GM12878 (cell line): ENCODE results near the gene NPRL2. TPM values are rescaled to one million over a fixed set of nuclear protein-coding genes. Genes with fewer than 3 reads are reported as not detected.

ENCODE experiments used
- polyA plus RNA-seq, 11 experiments: library from polyadenylated mRNA; depleted of rRNA in 4 of 11; unstranded in 6 of 11; stranded (reverse) in 5 of 11; fragments of >200 nt; fragmentation: Nextera tagmentation in 4 of 11; fragmentation: Illumina TruSeq in 1 of 11; extraction: Ambion mirVana in 4 of 11; extraction: Trizol in 1 of 11; gene quantifications; 1 replicate in 1 of 11; 2 replicates in 10 of 11; pipeline versions ENCODE4 v1.2.1 to v1.2.3, GENCODE V29; 2011 to 2016; ENCODE audit warnings: inconsistent platforms in 2 of 11, missing spikeins in 2 of 11, low read depth in 1 of 11
- total RNA-seq, 4 experiments: library from RNA; depleted of rRNA in 3 of 4; stranded (reverse); fragments of >200 nt in 3 of 4; fragmentation: Illumina TruSeq in 1 of 4; extraction: Trizol in 1 of 4; gene quantifications; 2 replicates each; pipeline versions ENCODE4 v1.2.1 to v1.2.3, GENCODE V29; 2013 to 2021
- TF ChIP-seq, protein P1 (sequence below): IDR thresholded peaks from 2 replicates; pipeline ENCODE4 v1.6.1; 2011; ENCODE audit warnings: borderline replicate concordance, low read depth, mild to moderate bottlenecking, moderate library complexity, mixed read lengths, low read length; ENCODE audit not compliant: insufficient read depth; ENCODE audit errors: extremely low read length

The NPRL2 gene
- total and polyA plus RNA-seq, 10 of the 15 experiments (the other 5 are each of a cell fraction or from before 2014, with no cell fraction given), result 17.8 to 54.2 (median 32.9) TPM

DNA sequence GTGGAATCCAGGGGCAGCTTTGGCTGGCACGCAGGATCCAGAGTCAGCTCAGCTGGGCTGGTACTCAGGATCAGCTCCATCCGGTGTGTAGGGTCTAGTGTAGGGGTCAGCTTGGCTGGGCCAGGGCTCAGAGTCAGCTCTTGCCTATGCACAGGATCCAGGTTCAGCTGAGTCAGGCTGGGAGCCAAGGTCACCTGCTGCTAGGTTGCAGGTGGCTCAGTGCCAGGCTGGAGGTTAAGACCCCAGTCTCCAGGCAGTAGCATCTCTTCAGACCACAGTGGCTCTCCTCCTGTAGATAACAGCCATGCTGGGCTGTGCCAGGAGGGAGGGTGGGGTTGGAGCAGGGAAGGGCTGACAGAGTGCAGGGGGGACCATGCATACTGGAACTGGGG is 53.2 kb downstream of the NPRL2 start (continued):
- TF ChIP-seq, protein P1, sequence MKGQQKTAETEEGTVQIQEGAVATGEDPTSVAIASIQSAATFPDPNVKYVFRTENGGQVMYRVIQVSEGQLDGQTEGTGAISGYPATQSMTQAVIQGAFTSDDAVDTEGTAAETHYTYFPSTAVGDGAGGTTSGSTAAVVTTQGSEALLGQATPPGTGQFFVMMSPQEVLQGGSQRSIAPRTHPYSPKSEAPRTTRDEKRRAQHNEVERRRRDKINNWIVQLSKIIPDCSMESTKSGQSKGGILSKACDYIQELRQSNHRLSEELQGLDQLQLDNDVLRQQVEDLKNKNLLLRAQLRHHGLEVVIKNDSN, result no peak
- TF ChIP-seq, all 136 proteins: peak for 0

Other genes starting within 250 kb of the NPRL2 start
Only the 7 nearest of the 19 such genes appear.
- gene HYAL1, start 47.2 kb downstream of the NPRL2 start, total RNA-seq (2014; rRNA removed), result 0.06 and 0.33 TPM in 2 replicates
- gene HYAL1, start 47.2 kb downstream of the NPRL2 start, total RNA-seq (2014; rRNA removed; fragmentation: Illumina TruSeq; extraction: Trizol), result 0.09 and 0.36 TPM in 2 replicates
- gene HYAL1, start 47.2 kb downstream of the NPRL2 start, total RNA-seq (2021), result 0.40 and 0.49 TPM in 2 replicates
- gene HYAL1, start 47.2 kb downstream of the NPRL2 start, polyA plus RNA-seq (2011; rRNA removed), result 0.04 and 0.07 TPM in 2 replicates
- 0.07 TPM in 1 of 2 replicates, not detected in the other for gene HYAL1, start 47.2 kb downstream of the NPRL2 start, polyA plus RNA-seq (2014; fragmentation: Illumina TruSeq; extraction: Trizol)
- not detected for gene HYAL1, start 47.2 kb downstream of the NPRL2 start, polyA plus RNA-seq (2014; fragmentation: Nextera tagmentation; extraction: Ambion mirVana)
- gene HYAL1, start 47.2 kb downstream of the NPRL2 start, polyA plus RNA-seq (2014; rRNA removed), result 0.13 and 0.20 TPM in 2 replicates
- gene HYAL1, start 47.2 kb downstream of the NPRL2 start, polyA plus RNA-seq (2016; fragmentation: Nextera tagmentation; extraction: Ambion mirVana), result under 1 TPM; 0.23 to 0.55 TPM
- 17.7 and 21.8 TPM in 2 replicates for gene HYAL2, start 28.0 kb downstream of the NPRL2 start, total RNA-seq (2014; rRNA removed)
- gene HYAL2, start 28.0 kb downstream of the NPRL2 start, total RNA-seq (2014; rRNA removed; fragmentation: Illumina TruSeq; extraction: Trizol), result 7.6 and 7.7 TPM in 2 replicates
- gene HYAL2, start 28.0 kb downstream of the NPRL2 start, total RNA-seq (2021), result 12.4 and 14.8 TPM in 2 replicates
- gene HYAL2, start 28.0 kb downstream of the NPRL2 start, polyA plus RNA-seq (2011; rRNA removed), result 6.0 and 11.0 TPM in 2 replicates
- 0.87 and 6.4 TPM in 2 replicates for gene HYAL2, start 28.0 kb downstream of the NPRL2 start, polyA plus RNA-seq (2014; fragmentation: Illumina TruSeq; extraction: Trizol)
- gene HYAL2, start 28.0 kb downstream of the NPRL2 start, polyA plus RNA-seq (2014; fragmentation: Nextera tagmentation; extraction: Ambion mirVana), result under 1 TPM; 0.06 to 0.31 TPM
- gene HYAL2, start 28.0 kb downstream of the NPRL2 start, polyA plus RNA-seq (2014; rRNA removed), result 14.4 and 21.2 TPM in 2 replicates
- gene HYAL2, start 28.0 kb downstream of the NPRL2 start, polyA plus RNA-seq (2016; fragmentation: Nextera tagmentation; extraction: Ambion mirVana), result 10 to 100 TPM; 17.1 to 17.4 TPM
- gene TUSC2, start 22.6 kb downstream of the NPRL2 start, total RNA-seq (2014; rRNA removed), result 31.1 and 34.7 TPM in 2 replicates
- gene TUSC2, start 22.6 kb downstream of the NPRL2 start, total RNA-seq (2014; rRNA removed; fragmentation: Illumina TruSeq; extraction: Trizol), result 17.7 and 18.0 TPM in 2 replicates
- gene TUSC2, start 22.6 kb downstream of the NPRL2 start, total RNA-seq (2021), result 33.8 and 34.5 TPM in 2 replicates
- 24.3 and 37.8 TPM in 2 replicates for gene TUSC2, start 22.6 kb downstream of the NPRL2 start, polyA plus RNA-seq (2011; rRNA removed)
- 24.3 and 27.0 TPM in 2 replicates for gene TUSC2, start 22.6 kb downstream of the NPRL2 start, polyA plus RNA-seq (2014; fragmentation: Illumina TruSeq; extraction: Trizol)
- 10 to 100 TPM in 1 of 2 experiments, 1 to 10 TPM in 1; 4.0 to 10.2 TPM for gene TUSC2, start 22.6 kb downstream of the NPRL2 start, polyA plus RNA-seq (2014; fragmentation: Nextera tagmentation; extraction: Ambion mirVana)
- 69.4 and 79.5 TPM in 2 replicates for gene TUSC2, start 22.6 kb downstream of the NPRL2 start, polyA plus RNA-seq (2014; rRNA removed)
- 10 to 100 TPM; 71.1 to 73.8 TPM for gene TUSC2, start 22.6 kb downstream of the NPRL2 start, polyA plus RNA-seq (2016; fragmentation: Nextera tagmentation; extraction: Ambion mirVana)
- 39.3 and 40.1 TPM in 2 replicates for gene RASSF1, start 9.9 kb downstream of the NPRL2 start, total RNA-seq (2014; rRNA removed)
- 15.7 and 16.1 TPM in 2 replicates for gene RASSF1, start 9.9 kb downstream of the NPRL2 start, total RNA-seq (2014; rRNA removed; fragmentation: Illumina TruSeq; extraction: Trizol)
- gene RASSF1, start 9.9 kb downstream of the NPRL2 start, total RNA-seq (2021), result 30.9 and 35.2 TPM in 2 replicates
- gene RASSF1, start 9.9 kb downstream of the NPRL2 start, polyA plus RNA-seq (2011; rRNA removed), result 36.4 and 59.6 TPM in 2 replicates
- 9.6 and 18.5 TPM in 2 replicates for gene RASSF1, start 9.9 kb downstream of the NPRL2 start, polyA plus RNA-seq (2014; fragmentation: Illumina TruSeq; extraction: Trizol)
- 10 to 100 TPM in 1 of 2 experiments, 1 to 10 TPM in 1; 4.4 to 10.3 TPM for gene RASSF1, start 9.9 kb downstream of the NPRL2 start, polyA plus RNA-seq (2014; fragmentation: Nextera tagmentation; extraction: Ambion mirVana)
- 54.1 and 61.3 TPM in 2 replicates for gene RASSF1, start 9.9 kb downstream of the NPRL2 start, polyA plus RNA-seq (2014; rRNA removed)
- gene RASSF1, start 9.9 kb downstream of the NPRL2 start, polyA plus RNA-seq (2016; fragmentation: Nextera tagmentation; extraction: Ambion mirVana), result 10 to 100 TPM; 48.7 to 49.1 TPM
- gene ZMYND10, start 5.0 kb downstream of the NPRL2 start, total RNA-seq (2014; rRNA removed), result 0.11 and 0.60 TPM in 2 replicates
- 0.14 and 0.27 TPM in 2 replicates for gene ZMYND10, start 5.0 kb downstream of the NPRL2 start, total RNA-seq (2014; rRNA removed; fragmentation: Illumina TruSeq; extraction: Trizol)
- 0.45 and 0.80 TPM in 2 replicates for gene ZMYND10, start 5.0 kb downstream of the NPRL2 start, total RNA-seq (2021)
- 0.40 and 1.0 TPM in 2 replicates for gene ZMYND10, start 5.0 kb downstream of the NPRL2 start, polyA plus RNA-seq (2011; rRNA removed)
- gene ZMYND10, start 5.0 kb downstream of the NPRL2 start, polyA plus RNA-seq (2014; fragmentation: Illumina TruSeq; extraction: Trizol), result 0.18 TPM in 1 of 2 replicates, not detected in the other
- under 1 TPM; 0.26 to 0.40 TPM for gene ZMYND10, start 5.0 kb downstream of the NPRL2 start, polyA plus RNA-seq (2014; fragmentation: Nextera tagmentation; extraction: Ambion mirVana)
- 0.35 and 0.91 TPM in 2 replicates for gene ZMYND10, start 5.0 kb downstream of the NPRL2 start, polyA plus RNA-seq (2014; rRNA removed)
- under 1 TPM; 0.66 to 0.94 TPM for gene ZMYND10, start 5.0 kb downstream of the NPRL2 start, polyA plus RNA-seq (2016; fragmentation: Nextera tagmentation; extraction: Ambion mirVana)
- 33.4 and 34.6 TPM in 2 replicates for gene CYB561D2, start 87 bp upstream of the NPRL2 start, total RNA-seq (2014; rRNA removed)
- gene CYB561D2, start 87 bp upstream of the NPRL2 start, total RNA-seq (2014; rRNA removed; fragmentation: Illumina TruSeq; extraction: Trizol), result 11.9 and 13.6 TPM in 2 replicates
- 19.2 and 20.8 TPM in 2 replicates for gene CYB561D2, start 87 bp upstream of the NPRL2 start, total RNA-seq (2021)
- 8.6 and 16.8 TPM in 2 replicates for gene CYB561D2, start 87 bp upstream of the NPRL2 start, polyA plus RNA-seq (2011; rRNA removed)
- gene CYB561D2, start 87 bp upstream of the NPRL2 start, polyA plus RNA-seq (2014; fragmentation: Illumina TruSeq; extraction: Trizol), result 5.9 and 9.2 TPM in 2 replicates
- gene CYB561D2, start 87 bp upstream of the NPRL2 start, polyA plus RNA-seq (2014; fragmentation: Nextera tagmentation; extraction: Ambion mirVana), result 10 to 100 TPM in 1 of 2 experiments, 1 to 10 TPM in 1; 7.6 to 11.9 TPM
- 24.1 and 29.1 TPM in 2 replicates for gene CYB561D2, start 87 bp upstream of the NPRL2 start, polyA plus RNA-seq (2014; rRNA removed)
- 10 to 100 TPM; 35.5 to 39.2 TPM for gene CYB561D2, start 87 bp upstream of the NPRL2 start, polyA plus RNA-seq (2016; fragmentation: Nextera tagmentation; extraction: Ambion mirVana)
- gene TMEM115, start 8.7 kb upstream of the NPRL2 start, total RNA-seq (2014; rRNA removed), result 18.1 and 18.7 TPM in 2 replicates
- 7.1 and 8.0 TPM in 2 replicates for gene TMEM115, start 8.7 kb upstream of the NPRL2 start, total RNA-seq (2014; rRNA removed; fragmentation: Illumina TruSeq; extraction: Trizol)
- gene TMEM115, start 8.7 kb upstream of the NPRL2 start, total RNA-seq (2021), result 15.9 and 18.4 TPM in 2 replicates
- 4.2 and 8.8 TPM in 2 replicates for gene TMEM115, start 8.7 kb upstream of the NPRL2 start, polyA plus RNA-seq (2011; rRNA removed)
- gene TMEM115, start 8.7 kb upstream of the NPRL2 start, polyA plus RNA-seq (2014; fragmentation: Illumina TruSeq; extraction: Trizol), result 3.6 and 10.1 TPM in 2 replicates
- gene TMEM115, start 8.7 kb upstream of the NPRL2 start, polyA plus RNA-seq (2014; fragmentation: Nextera tagmentation; extraction: Ambion mirVana), result 1 to 10 TPM; 1.9 to 2.5 TPM
- 16.9 and 18.8 TPM in 2 replicates for gene TMEM115, start 8.7 kb upstream of the NPRL2 start, polyA plus RNA-seq (2014; rRNA removed)
- gene TMEM115, start 8.7 kb upstream of the NPRL2 start, polyA plus RNA-seq (2016; fragmentation: Nextera tagmentation; extraction: Ambion mirVana), result 10 to 100 TPM; 16.4 to 17.6 TPM